ENCODE measurements around the gene GPC3. TPM values are rescaled to one million over a fixed set of nuclear protein-coding genes. Genes with fewer than 3 reads are reported as not detected.
"Not testable (repeated sequence)": the region's sequence is repeated elsewhere in the genome, so short reads cannot be mapped to it uniquely, and the experiment has no call there.

Gene GPC3
- total RNA-seq, 1 experiment from 2014 or later, result not detected

GRCh38 chrX:133527415-133527814, 458.0 kb downstream of the GPC3 start:
- no peak for DNase-seq (ENCODE audit: low read depth)

DNA sequence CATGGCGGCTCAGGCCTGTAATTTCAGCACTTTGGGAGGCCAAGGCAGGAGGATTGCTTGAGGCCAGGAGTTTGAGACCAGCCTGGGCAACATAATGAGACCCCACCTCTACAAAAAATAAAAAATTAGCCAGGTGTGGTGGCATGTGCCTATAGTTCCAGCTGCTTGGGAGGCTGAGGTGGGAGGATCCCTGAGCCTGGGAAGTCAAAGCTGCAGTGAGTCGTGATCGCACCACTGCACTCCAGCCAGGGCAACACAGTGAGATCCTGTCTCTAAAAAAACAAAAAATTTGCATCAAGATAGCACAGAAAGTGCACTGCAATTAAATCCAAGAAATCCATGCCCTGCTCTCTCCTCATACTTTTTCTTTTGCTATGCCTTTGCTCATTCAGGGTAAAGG, 458.6 kb downstream of the GPC3 start:
- not testable (repeated sequence) for DNase-seq (ENCODE audit: low read depth)

DNA sequence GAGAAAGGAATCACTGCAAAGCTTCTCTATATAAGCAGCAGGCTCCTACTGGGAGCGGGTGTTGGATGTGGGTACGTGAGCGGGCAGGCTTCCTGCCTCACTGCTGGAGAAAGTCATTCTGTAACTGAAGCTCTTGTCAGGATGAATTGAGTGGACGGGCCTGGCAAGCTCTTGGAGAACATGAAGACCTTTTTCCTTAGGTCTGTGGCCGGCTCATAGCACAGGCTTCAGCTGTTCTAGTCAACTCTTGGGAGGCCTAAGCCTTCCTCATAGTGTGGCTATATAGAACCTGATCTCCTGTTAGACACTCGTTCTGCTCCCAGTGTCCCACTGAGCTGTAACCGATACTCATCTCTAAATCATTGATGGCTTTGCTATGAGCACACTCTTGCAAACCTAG, 461.9 kb downstream of the GPC3 start:
- no peak for DNase-seq (ENCODE audit: low read depth)

GRCh38 chrX:133523081-133523487, 462.3 kb downstream of the GPC3 start:
- no peak for DNase-seq (ENCODE audit: low read depth)

GRCh38 chrX:133516686-133517085, 468.7 kb downstream of the GPC3 start:
- DNase-seq (ENCODE audit: low read depth), result no peak

- no peak for DNase-seq (ENCODE audit: low read depth)
Observed at GRCh38 chrX:133514486-133514885, 470.9 kb downstream of the GPC3 start.

- no peak for DNase-seq (ENCODE audit: low read depth)
Observed at GRCh38 chrX:133513123-133513522, 472.3 kb downstream of the GPC3 start.

- DNase-seq (ENCODE audit: low read depth), result no peak
Observed at GRCh38 chrX:133511041-133511440, 474.4 kb downstream of the GPC3 start.

DNA sequence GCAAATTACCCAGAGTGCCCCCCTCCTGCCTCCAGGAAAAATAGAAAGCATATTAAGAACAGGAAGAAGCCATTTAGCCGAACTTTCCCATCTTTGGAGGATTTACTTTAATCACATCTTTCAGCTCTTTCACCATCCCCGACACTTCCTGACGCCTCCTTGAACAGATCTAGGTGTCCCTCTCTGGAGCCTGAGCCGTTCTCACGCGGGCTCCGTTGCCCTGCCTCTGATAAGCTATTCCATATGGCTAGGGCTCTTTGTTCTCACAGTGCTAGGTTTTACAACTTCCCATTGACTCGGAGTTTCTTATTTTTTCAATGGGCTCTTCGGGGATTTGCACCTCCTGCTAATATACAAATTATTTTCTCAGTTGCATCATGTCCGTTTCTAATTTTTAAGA, 488.0 kb downstream of the GPC3 start:
- DNase-seq (ENCODE audit: low read depth), result no peak

GRCh38 chrX:133495464-133496391, 489.7 kb downstream of the GPC3 start:
- no peak for DNase-seq (ENCODE audit: low read depth)

DNA sequence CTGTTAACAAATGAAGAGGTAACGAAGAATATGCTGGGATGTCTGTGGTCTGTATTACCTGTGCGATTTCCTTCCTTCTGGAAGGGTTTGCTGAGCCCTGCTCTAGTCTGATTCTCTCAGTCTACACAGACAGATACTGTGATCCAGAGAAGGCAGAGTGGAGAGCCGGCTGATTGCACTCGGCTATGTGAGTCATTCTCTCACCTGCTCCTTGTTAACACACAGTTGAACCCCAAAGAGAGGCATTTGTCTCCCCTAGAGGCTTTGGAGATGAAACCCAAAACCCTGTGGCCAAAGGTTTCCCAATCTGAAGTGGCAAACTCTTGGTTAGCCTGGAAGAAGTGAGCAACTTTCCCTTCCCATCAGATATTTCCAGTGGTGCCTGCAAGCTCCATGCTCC, 492.0 kb downstream of the GPC3 start:
- DNase-seq (ENCODE audit: low read depth), result peak; percentile 3

GRCh38 chrX:133490955-133491354, 494.4 kb downstream of the GPC3 start:
- DNase-seq (ENCODE audit: low read depth), result no peak
